ENCODE results near the gene PLCH1.

GRCh38 chr3:155676252-155676981 lies 68.5 kb downstream of the PLCH1 start:
- TF ChIP-seq CTCF (conservative IDR thresholded peaks at IDR 0.05; ENCODE audit: low read depth, low read length) (no peak), EZH2 (IDR thresholded peaks at IDR 0.05; ENCODE audit: borderline replicate concordance, low read depth, low read length, poor library complexity, severe bottlenecking) (no peak)

All from A673 (cell line).